ENCODE measurements around the gene TIMELESS. TPM values are rescaled to one million over a fixed set of nuclear protein-coding genes. Genes with fewer than 3 reads are reported as not detected.
"Not testable (repeated sequence)": the region's sequence is repeated elsewhere in the genome, so short reads cannot be mapped to it uniquely, and the experiment has no call there.

TIMELESS gene
- polyA plus RNA-seq, 1 donor, result 11.9 TPM

GRCh38 chr12:56462565-56462964 lies 13.3 kb upstream of the TIMELESS start:
- DNase-seq (ENCODE audit: low read depth), result no peak

- no peak for DNase-seq (ENCODE audit: low read depth)
Measured at GRCh38 chr12:56461235-56462159, 12.3 kb upstream of the TIMELESS start.

- no peak for DNase-seq (ENCODE audit: low read depth)
Measured at GRCh38 chr12:56457817-56458216, 8.6 kb upstream of the TIMELESS start.

- DNase-seq (ENCODE audit: low read depth), result no peak
Measured at GRCh38 chr12:56454557-56454956, 5.3 kb upstream of the TIMELESS start, which contains the start of gene MIP. TSS of gene MIP (minus strand) at chr12:56454657. CDS start at chr12:56454613, 44 bp downstream.

- no peak for DNase-seq (ENCODE audit: low read depth)
Measured at GRCh38 chr12:56451147-56451546, 1.9 kb upstream of the TIMELESS start.

- DNase-seq (ENCODE audit: low read depth), result no peak
Measured at GRCh38 chr12:56450241-56450640, 1.0 kb upstream of the TIMELESS start.

GRCh38 chr12:56449622-56449984 lies 377 bp upstream of the TIMELESS start:
- no peak for DNase-seq (ENCODE audit: low read depth)

- DNase-seq (ENCODE audit: low read depth), result not testable (repeated sequence)
Measured at GRCh38 chr12:56443208-56443607, 6.0 kb downstream of the TIMELESS start.

GRCh38 chr12:56437430-56438176 lies 11.6 kb downstream of the TIMELESS start:
- no peak for DNase-seq (ENCODE audit: low read depth)

GRCh38 chr12:56434828-56435227 lies 14.4 kb downstream of the TIMELESS start:
- DNase-seq (ENCODE audit: low read depth), result no peak

GRCh38 chr12:56431850-56432249 lies 17.4 kb downstream of the TIMELESS start:
- no peak for DNase-seq (ENCODE audit: low read depth)

GRCh38 chr12:56431288-56431687 lies 17.9 kb downstream of the TIMELESS start:
- DNase-seq (ENCODE audit: low read depth), result no peak

- no peak for DNase-seq (ENCODE audit: low read depth)
Measured at GRCh38 chr12:56425940-56426438, 23.2 kb downstream of the TIMELESS start.

GRCh38 chr12:56425193-56425592 lies 24.0 kb downstream of the TIMELESS start:
- no peak for DNase-seq (ENCODE audit: low read depth)

- DNase-seq (ENCODE audit: low read depth), result no peak
Measured at GRCh38 chr12:56420411-56420810, 28.8 kb downstream of the TIMELESS start.

GRCh38 chr12:56417739-56418138 lies 31.5 kb downstream of the TIMELESS start:
- no peak for DNase-seq (ENCODE audit: low read depth)

- DNase-seq (ENCODE audit: low read depth), result no peak
Measured at GRCh38 chr12:56414401-56414800, 34.8 kb downstream of the TIMELESS start.

GRCh38 chr12:56413392-56413791 lies 35.8 kb downstream of the TIMELESS start:
- no peak for DNase-seq (ENCODE audit: low read depth)

GRCh38 chr12:56411781-56412639 lies 37.2 kb downstream of the TIMELESS start:
- DNase-seq (ENCODE audit: low read depth), result no peak

GRCh38 chr12:56410768-56411167 lies 38.5 kb downstream of the TIMELESS start:
- no peak for DNase-seq (ENCODE audit: low read depth)

GRCh38 chr12:56408799-56409417 lies 40.3 kb downstream of the TIMELESS start:
- DNase-seq (ENCODE audit: low read depth), result no peak

Measured in forelimb muscle (tissue), 1 donor.